Mammary epithelial cell (primary cell): ENCODE data around the gene AGAP9.
"Not testable (repeated sequence)": the region's sequence is repeated elsewhere in the genome, so short reads cannot be mapped to it uniquely, and the experiment has no call there.

Experiments used
- CTCF ChIP-seq, 2 donors: IDR thresholded peaks in 1 of 2; conservative IDR thresholded peaks in 1 of 2; 2 replicates each; pipeline ENCODE4 v1.5.1; 2011 to 2012; ENCODE audit warnings: inconsistent platforms in 2 of 2, low read length in 2 of 2, mild to moderate bottlenecking in 2 of 2, control low read depth in 1 of 2, low read depth in 1 of 2; ENCODE audit not compliant: insufficient read depth in 1 of 2; ENCODE audit errors: extremely low read depth in 1 of 2
- EZH2 ChIP-seq: IDR thresholded peaks from 2 replicates; pipeline ENCODE4 v1.6.1; 2012; ENCODE audit warnings: low read length, inconsistent platforms, borderline replicate concordance

DNA sequence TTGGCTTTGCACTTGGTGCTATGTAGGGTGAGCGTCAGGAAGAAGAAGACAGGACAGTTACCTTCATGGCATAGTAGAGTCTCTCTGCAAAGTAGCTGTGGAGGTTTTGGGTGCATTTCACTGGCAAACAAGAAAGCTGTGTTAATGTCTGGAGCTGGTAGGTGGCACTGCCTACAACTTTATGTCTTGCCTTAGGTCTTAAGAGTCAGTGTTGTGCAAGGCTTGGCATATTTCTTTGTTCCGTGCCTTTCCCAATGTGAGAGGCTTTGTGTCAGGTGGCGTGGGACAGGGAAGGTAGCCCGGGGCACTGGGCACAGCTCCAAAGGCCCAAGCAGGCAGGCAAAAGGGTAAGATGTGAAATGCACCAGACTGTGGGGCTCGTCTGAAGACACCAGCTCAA lies 51.4 kb downstream of the AGAP9 start:
- not testable (repeated sequence) for TF ChIP-seq CTCF (conservative IDR thresholded peaks at IDR 0.05 in 1 of 2, IDR thresholded peaks at IDR 0.05 in 1 of 2; ENCODE audit: extremely low read depth in 1 of 2, insufficient read depth in 1 of 2, low read depth in 1 of 2, low read length in 2 of 2); EZH2
